ENCODE measurements around the gene LRRC75A. TPM values are rescaled to one million over a fixed set of nuclear protein-coding genes. Genes with fewer than 3 reads are reported as not detected.

LRRC75A gene
- total and polyA plus RNA-seq, 4 donors, result 0.08 to 22.6 (median 0.37) TPM

DNA sequence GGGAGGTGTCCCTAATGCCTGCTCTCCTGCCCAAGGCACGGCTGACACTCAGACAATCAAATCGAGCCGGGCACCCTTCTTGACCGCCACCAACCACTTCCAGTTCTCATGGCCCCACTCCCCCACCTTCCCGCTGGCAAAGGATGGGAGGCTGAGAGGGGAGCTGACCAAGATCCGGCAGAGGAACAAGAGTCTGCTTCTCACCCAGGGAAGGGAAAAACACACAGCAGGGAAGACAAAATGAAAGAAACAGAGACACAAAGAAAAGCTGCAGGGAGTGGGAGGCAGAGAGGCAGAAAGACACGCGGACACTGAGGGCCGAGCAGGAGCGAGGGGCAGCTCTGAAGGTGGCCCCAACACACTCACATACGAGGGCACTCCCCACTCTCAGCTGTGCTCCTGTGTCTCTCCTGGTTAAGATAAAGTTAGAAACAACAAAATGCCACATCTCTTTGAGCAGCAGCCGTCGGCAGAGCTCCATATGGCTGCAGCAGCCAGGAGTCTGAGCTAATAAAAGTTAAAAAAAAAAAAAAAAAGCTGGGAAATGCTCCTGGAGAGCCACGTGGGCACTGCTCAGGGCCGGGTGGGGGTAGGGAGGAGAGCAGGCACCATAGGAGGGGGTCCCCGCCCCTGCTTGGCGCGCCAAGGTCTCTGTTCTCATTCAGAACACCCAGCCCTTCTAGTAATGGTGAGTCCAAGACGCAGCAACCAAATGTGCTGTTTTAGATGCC is 7.4 kb downstream of the LRRC75A start:
- TF ChIP-seq SP1 (IDR thresholded peaks at IDR 0.05) (no peak), FOXA1 (IDR thresholded peaks at IDR 0.05) (no peak), NR2F2 (IDR thresholded peaks at IDR 0.05) (no peak), RAD21 (IDR thresholded peaks at IDR 0.05) (no peak), CTCF (IDR thresholded peaks at IDR 0.05; ENCODE audit: low read depth, low read length, missing input control) (no peak), EGR1 (IDR thresholded peaks at IDR 0.05; ENCODE audit: low read depth in 2 of 2) (no peak), JUND (IDR thresholded peaks at IDR 0.05) (no peak), HNF4G (IDR thresholded peaks at IDR 0.05) (no peak)
- TF ChIP-seq, protein P1, sequence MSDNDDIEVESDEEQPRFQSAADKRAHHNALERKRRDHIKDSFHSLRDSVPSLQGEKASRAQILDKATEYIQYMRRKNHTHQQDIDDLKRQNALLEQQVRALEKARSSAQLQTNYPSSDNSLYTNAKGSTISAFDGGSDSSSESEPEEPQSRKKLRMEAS (IDR thresholded peaks at IDR 0.05), result no peak
- Histone ChIP-seq H3K9ac (ENCODE audit: low read depth in 1 of 2, low read length in 2 of 2) (no peak overlapping the region), H3K4me3 (ENCODE audit: low read depth in 1 of 3, low read length in 3 of 3) (no peak overlapping the region), H3K36me3 (ENCODE audit: control insufficient read depth in 4 of 4, insufficient read depth in 3 of 4, low read depth in 1 of 4, low read length in 3 of 4) (no peaks in the 10 kb centered on the region), H3K9me3 (ENCODE audit: control insufficient read depth in 4 of 4, low read length in 3 of 4) (no peaks in the 10 kb centered on the region), H3K4me1 (ENCODE audit: control insufficient read depth in 4 of 4, insufficient read depth in 4 of 4, low read length in 3 of 4) (peaks cover 0 to 16% (median 3%) of the 10 kb centered on the region in 4 donors), H3K27ac (ENCODE audit: low read depth in 1 of 2, low read length in 2 of 2) (no peak overlapping the region), H3K27me3 (ENCODE audit: control insufficient read depth in 4 of 4, insufficient read depth in 4 of 4, low read length in 3 of 4) (no peaks in the 10 kb centered on the region)
- no peak for DNase-seq (ENCODE audit: low spot score)
- WGBS, result 80% methylated on average over 19 of the region's 19 CpGs

- Histone ChIP-seq H3K9ac (ENCODE audit: low read depth in 1 of 2, low read length in 2 of 2) (no peak overlapping the region), H3K4me3 (ENCODE audit: low read depth in 1 of 3, low read length in 3 of 3) (no peak overlapping the region), H3K27ac (ENCODE audit: low read depth in 1 of 2, low read length in 2 of 2) (no peak overlapping the region), H3K27me3 (ENCODE audit: control insufficient read depth in 4 of 4, insufficient read depth in 4 of 4, low read length in 3 of 4) (no peaks in the 10 kb centered on the region), H3K4me1 (ENCODE audit: control insufficient read depth in 4 of 4, insufficient read depth in 4 of 4, low read length in 3 of 4) (peaks cover 0 to 12% (median 3%) of the 10 kb centered on the region in 4 donors), H3K36me3 (ENCODE audit: control insufficient read depth in 4 of 4, insufficient read depth in 3 of 4, low read depth in 1 of 4, low read length in 3 of 4) (no peaks in the 10 kb centered on the region), H3K9me3 (ENCODE audit: control insufficient read depth in 4 of 4, low read length in 3 of 4) (no peaks in the 10 kb centered on the region)
- TF ChIP-seq SP1 (IDR thresholded peaks at IDR 0.05) (no peak), EGR1 (IDR thresholded peaks at IDR 0.05; ENCODE audit: low read depth in 2 of 2) (no peak), HNF4A (conservative IDR thresholded peaks at IDR 0.05) (no peak), HNF4G (IDR thresholded peaks at IDR 0.05) (no peak), TAF1 (conservative IDR thresholded peaks at IDR 0.05) (no peak), RXRA (IDR thresholded peaks at IDR 0.05) (no peak), FOXA2 (IDR thresholded peaks at IDR 0.05) (no peak), REST (IDR thresholded peaks at IDR 0.05) (no peak), RAD21 (IDR thresholded peaks at IDR 0.05) (no peak), GABPA (IDR thresholded peaks at IDR 0.05 in 1 of 2, conservative IDR thresholded peaks at IDR 0.05 in 1 of 2) (no peak), JUND (IDR thresholded peaks at IDR 0.05) (no peak), CTCF (IDR thresholded peaks at IDR 0.05; ENCODE audit: low read depth, low read length, missing input control) (no peak), YY1 (IDR thresholded peaks at IDR 0.05) (no peak), ATF3 (IDR thresholded peaks at IDR 0.05) (no peak), NR2F2 (IDR thresholded peaks at IDR 0.05) (no peak), FOXA1 (IDR thresholded peaks at IDR 0.05) (no peak)
- TF ChIP-seq, protein P2, sequence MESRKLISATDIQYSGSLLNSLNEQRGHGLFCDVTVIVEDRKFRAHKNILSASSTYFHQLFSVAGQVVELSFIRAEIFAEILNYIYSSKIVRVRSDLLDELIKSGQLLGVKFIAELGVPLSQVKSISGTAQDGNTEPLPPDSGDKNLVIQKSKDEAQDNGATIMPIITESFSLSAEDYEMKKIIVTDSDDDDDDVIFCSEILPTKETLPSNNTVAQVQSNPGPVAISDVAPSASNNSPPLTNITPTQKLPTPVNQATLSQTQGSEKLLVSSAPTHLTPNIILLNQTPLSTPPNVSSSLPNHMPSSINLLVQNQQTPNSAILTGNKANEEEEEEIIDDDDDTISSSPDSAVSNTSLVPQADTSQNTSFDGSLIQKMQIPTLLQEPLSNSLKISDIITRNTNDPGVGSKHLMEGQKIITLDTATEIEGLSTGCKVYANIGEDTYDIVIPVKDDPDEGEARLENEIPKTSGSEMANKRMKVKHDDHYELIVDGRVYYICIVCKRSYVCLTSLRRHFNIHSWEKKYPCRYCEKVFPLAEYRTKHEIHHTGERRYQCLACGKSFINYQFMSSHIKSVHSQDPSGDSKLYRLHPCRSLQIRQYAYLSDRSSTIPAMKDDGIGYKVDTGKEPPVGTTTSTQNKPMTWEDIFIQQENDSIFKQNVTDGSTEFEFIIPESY (IDR thresholded peaks at IDR 0.05), result no peak
- TF ChIP-seq, protein P1 (IDR thresholded peaks at IDR 0.05), result no peak
- no peak for DNase-seq (ENCODE audit: low spot score)
- WGBS, result 64% methylated on average over 8 of the region's 8 CpGs
Measured at GRCh38 chr17:16483021-16483645, 8.9 kb downstream of the LRRC75A start.
